Caco-2 (cell line): ENCODE results near the gene MYBPC2. TPM values are rescaled to one million over a fixed set of nuclear protein-coding genes. Genes with fewer than 3 reads are reported as not detected.

Experiments used
- BruUV-seq: library from RNA; stranded (reverse); fragments of 400-500 nt; replicated peaks from 2 replicates; lab custom pipeline; 2021; lab: Mats Ljungman, UMichigan
- CTCF ChIA-PET: fragments of 300-600 bp; sonication (Branson Sonifier 250); formaldehyde crosslinking; loops from one replicate; lab custom pipeline; 2022; ENCODE audit warnings: antibody characterized with exemption; lab: Charles Lee
- POLR2A ChIA-PET: fragments of 300-600 bp; sonication (Branson Sonifier 250); formaldehyde crosslinking; loops from one replicate; lab custom pipeline; 2022; ENCODE audit warnings: antibody characterized with exemption; lab: Charles Lee
- DNase-seq, 2 experiments: peaks; one replicate each; pipeline versions ENCODE4 v3.0.0 to v3.0.0-alpha.2; 2020 to 2022
- H3K27me3 ChIP-seq: replicated peaks from 2 replicates; pipeline ENCODE4 v1.6.0; 2011; ENCODE audit warnings: low read length; ENCODE audit not compliant: control insufficient read depth, insufficient read depth
- H3K36me3 ChIP-seq: 2 replicates; pipeline ENCODE4 v1.5.1; 2011; ENCODE audit warnings: low read length; ENCODE audit not compliant: control insufficient read depth, insufficient read depth
- H3K4me1 ChIP-seq: fragments of 250-450 bp; sonication (Bioruptor Pico); 2 replicates; pipeline ENCODE4 v1.5.1; 2020; ENCODE audit warnings: mild to moderate bottlenecking
- H3K4me3 ChIP-seq: 2 replicates; pipeline ENCODE4 v1.5.1; 2011; ENCODE audit warnings: low read depth, mild to moderate bottlenecking, control low read depth, low read length
- H3K9me3 ChIP-seq: fragments of 250-450 bp; sonication (Bioruptor Pico); 2 replicates; pipeline ENCODE4 v1.5.1; 2020; ENCODE audit warnings: mild to moderate bottlenecking, moderate library complexity
- H3K27ac Mint-ChIP-seq: one replicate; pipeline ENCODE4 v1.8.0; 2022; ENCODE audit warnings: mixed read lengths; ENCODE audit not compliant: unreplicated experiment
- H3K27me3 Mint-ChIP-seq: one replicate; pipeline ENCODE4 v1.8.0; 2022; ENCODE audit warnings: mixed read lengths; ENCODE audit not compliant: insufficient read depth, unreplicated experiment
- H3K36me3 Mint-ChIP-seq: one replicate; pipeline ENCODE4 v1.8.0; 2022; ENCODE audit warnings: mild to moderate bottlenecking, mixed read lengths; ENCODE audit not compliant: insufficient read depth, unreplicated experiment
- H3K4me1 Mint-ChIP-seq: one replicate; pipeline ENCODE4 v1.8.0; 2022; ENCODE audit warnings: low read depth, mixed read lengths; ENCODE audit not compliant: unreplicated experiment
- H3K4me3 Mint-ChIP-seq: one replicate; pipeline ENCODE4 v1.8.0; 2022; ENCODE audit warnings: mild to moderate bottlenecking, moderate library complexity, mixed read lengths; ENCODE audit not compliant: unreplicated experiment
- H3K9me3 Mint-ChIP-seq: one replicate; pipeline ENCODE4 v1.8.0; 2022; ENCODE audit warnings: mixed read lengths; ENCODE audit not compliant: unreplicated experiment
- CTCF ChIP-seq, 2 experiments: fragments of 200-600 bp in 1 of 2; IDR thresholded peaks; 1 replicate in 1 of 2; 2 replicates in 1 of 2; pipeline versions ENCODE4 v1.5.1 to v1.8.0; 2011 to 2022; ENCODE audit warnings: antibody characterized with exemption in 1 of 2, control low read depth in 1 of 2, inconsistent platforms in 1 of 2, low read depth in 1 of 2, low read length in 1 of 2, mild to moderate bottlenecking in 1 of 2, moderate library complexity in 1 of 2; ENCODE audit not compliant: insufficient read depth in 1 of 2, severe bottlenecking in 1 of 2, unreplicated experiment in 1 of 2
- intact Hi-C: fragments of 100-400 bp; cut with micrococcal nuclease; formaldehyde crosslinking; loops from one replicate; pipeline ENCODE4 v1.10.0; 2022; ENCODE audit not compliant: unreplicated experiment
- total RNA-seq: library from RNA; stranded (reverse); gene quantifications from 2 replicates; pipeline ENCODE4 v1.2.3, GENCODE V29; 2022

The MYBPC2 gene
- total RNA-seq, 1 experiment from 2014 or later: 1.6 TPM

DNA sequence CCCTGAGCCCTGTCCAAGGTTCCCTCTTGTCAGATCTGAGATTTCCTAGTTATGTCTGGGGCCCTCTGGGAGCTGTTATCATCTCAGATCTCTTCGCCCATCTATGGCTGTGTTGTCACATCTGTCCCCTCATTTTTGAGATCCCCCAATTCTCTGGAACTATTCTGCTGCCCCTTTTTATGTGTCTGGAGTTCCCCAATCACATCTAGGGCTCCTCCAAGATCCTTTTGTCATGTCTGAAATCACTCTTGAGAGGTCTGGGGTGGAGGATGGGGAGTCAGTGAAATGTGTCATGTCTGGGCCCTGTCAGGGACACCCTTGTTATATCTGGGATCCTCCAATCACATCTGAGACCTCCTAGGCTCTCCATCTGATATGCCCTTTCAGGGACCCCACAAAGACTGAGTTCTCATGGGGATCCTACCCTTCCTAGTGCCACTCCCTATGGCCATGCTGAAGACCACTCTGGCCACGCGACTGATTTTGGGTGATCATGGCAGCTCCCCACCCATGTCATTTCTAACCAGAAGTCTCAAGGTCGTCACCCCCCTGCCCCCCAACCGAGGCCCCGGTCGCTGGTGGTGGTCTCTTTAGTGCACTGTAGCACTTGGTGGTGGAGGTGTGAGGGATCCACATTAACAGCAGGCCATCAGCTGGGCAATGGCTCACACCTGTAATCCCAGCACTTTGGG is 3.8 kb upstream of the MYBPC2 start:
- no peak for DNase-seq
- Mint-ChIP-seq H3K27me3 (peaks cover 6% of the 10 kb centered on the region), H3K4me3 (no peak overlapping the region), H3K27ac (no peak overlapping the region), H3K9me3 (no peaks in the 10 kb centered on the region), H3K4me1 (peaks cover 7% of the 10 kb centered on the region), H3K36me3 (peaks cover 12% of the 10 kb centered on the region)
- intact Hi-C loops: no loop called here
- H3K9me3 ChIP-seq: no peaks in the 10 kb centered on the region
- peaks cover 11% of the 10 kb centered on the region for H3K4me1 ChIP-seq
- POLR2A ChIA-PET: no interaction called here
- TF ChIP-seq CTCF (IDR thresholded peaks at IDR 0.05; ENCODE audit: insufficient read depth in 1 of 2, low read depth in 1 of 2, low read length in 1 of 2, severe bottlenecking in 1 of 2, unreplicated experiment in 1 of 2): no peak
- BruUV-seq: no TSS peak
- no peaks in the 10 kb centered on the region for H3K36me3 ChIP-seq
- no peak overlapping the region for H3K4me3 ChIP-seq
- no peaks in the 10 kb centered on the region for H3K27me3 ChIP-seq
- CTCF ChIA-PET: no interaction called here

- Histone ChIP-seq H3K4me1 (peaks cover 11% of the 10 kb centered on the region), H3K9me3 (no peaks in the 10 kb centered on the region), H3K36me3 (no peaks in the 10 kb centered on the region), H3K27me3 (no peaks in the 10 kb centered on the region), H3K4me3 (no peak overlapping the region)
- intact Hi-C loops: loop anchor here (1.0 kb wide), 1 partner anchor 30 kb away; no protein-coding TSS in a partner anchor
- Mint-ChIP-seq H3K9me3 (no peaks in the 10 kb centered on the region), H3K27me3 (peaks cover 6% of the 10 kb centered on the region), H3K36me3 (peaks cover 12% of the 10 kb centered on the region), H3K27ac (peak overlapping the region; percentile 74), H3K4me3 (peak overlapping the region; percentile 94), H3K4me1 (peaks cover 7% of the 10 kb centered on the region)
- BruUV-seq: TSS peak; percentile 95
- DNase-seq: no peak
- TF ChIP-seq CTCF (IDR thresholded peaks at IDR 0.05; ENCODE audit: insufficient read depth in 1 of 2, low read depth in 1 of 2, low read length in 1 of 2, severe bottlenecking in 1 of 2, unreplicated experiment in 1 of 2): no peak
- ChIA-PET POLR2A (interaction anchor here (0.5 to 0.6 kb wide), 2 partner anchors 11 to 73 kb away, joined by 3 to 5 read pairs; no protein-coding TSS in a partner anchor), CTCF (interaction anchor here (0.6 to 1.2 kb wide), 2 partner anchors 62 to 63 kb away, joined by 3 read pairs; no protein-coding TSS in a partner anchor)
Observed at GRCh38 chr19:50430888-50431342, 1.8 kb upstream of the MYBPC2 start.

DNA sequence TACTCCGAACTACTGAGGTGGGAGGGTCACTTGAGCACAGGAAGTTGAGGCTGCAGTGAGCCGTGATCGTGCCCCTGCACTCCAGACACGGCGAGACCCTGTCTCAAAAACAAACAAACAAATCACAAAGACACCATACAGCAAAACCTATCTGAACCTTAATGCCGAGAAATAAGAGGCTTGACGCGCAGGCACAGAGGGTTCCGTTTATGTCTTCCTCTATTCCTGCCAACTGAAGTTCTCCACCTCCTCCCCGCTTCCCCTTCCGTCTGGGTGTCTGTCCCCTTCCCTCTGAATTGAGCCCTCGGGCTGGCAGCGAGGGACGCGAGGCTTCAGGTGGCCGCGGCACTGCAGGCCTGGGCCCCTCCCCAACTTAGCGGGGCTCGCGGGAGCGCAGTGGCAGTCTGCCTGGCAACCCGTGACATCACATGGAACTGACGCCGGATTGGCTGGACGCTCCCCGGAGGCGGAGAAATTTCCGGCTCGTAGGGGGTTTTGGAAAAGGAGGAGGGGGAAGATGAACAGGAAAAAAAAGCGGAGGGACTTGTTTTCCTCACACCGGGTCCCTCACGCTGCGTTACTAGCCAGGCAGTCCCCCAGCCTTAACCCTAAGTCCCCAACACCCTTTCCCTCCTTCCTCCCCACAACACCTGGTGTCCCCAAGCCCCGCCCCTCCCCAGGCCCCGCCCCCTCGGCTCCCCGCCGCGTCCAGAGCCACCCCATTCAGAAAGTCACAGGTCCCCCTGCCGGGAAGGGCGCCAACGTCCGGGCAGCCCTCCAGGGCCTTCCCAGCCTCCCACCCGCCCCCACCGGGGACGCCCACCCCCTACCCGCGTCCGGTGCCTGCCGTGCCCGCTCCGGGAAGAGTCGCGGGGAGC is 1.1 kb upstream of the MYBPC2 start:
- peaks cover 11% of the 10 kb centered on the region for H3K4me1 ChIP-seq
- BruUV-seq: no TSS peak
- Mint-ChIP-seq H3K9me3 (no peaks in the 10 kb centered on the region), H3K36me3 (peaks cover 12% of the 10 kb centered on the region), H3K27ac (peak overlapping the region; percentile 74), H3K4me1 (peaks cover 7% of the 10 kb centered on the region), H3K4me3 (peak overlapping the region; percentile 94), H3K27me3 (peaks cover 6% of the 10 kb centered on the region)
- ChIA-PET POLR2A (interaction anchor here (0.5 kb wide), 1 partner anchor 73 kb away, joined by 5 read pairs; no protein-coding TSS in a partner anchor), CTCF (interaction anchor here (0.6 to 1.4 kb wide), 2 partner anchors 29 to 64 kb away, joined by 3 read pairs; no protein-coding TSS in a partner anchor)
- TF ChIP-seq CTCF (IDR thresholded peaks at IDR 0.05; ENCODE audit: insufficient read depth in 1 of 2, low read depth in 1 of 2, low read length in 1 of 2, severe bottlenecking in 1 of 2, unreplicated experiment in 1 of 2): peak in 1 of 2 experiments; percentile 13
- DNase-seq: peak; percentile 89 to 95
- H3K36me3 ChIP-seq: no peaks in the 10 kb centered on the region
- H3K27me3 ChIP-seq: no peaks in the 10 kb centered on the region
- H3K9me3 ChIP-seq: no peaks in the 10 kb centered on the region
- intact Hi-C loops: loop anchor here (1.0 kb wide), 1 partner anchor 30 kb away; no protein-coding TSS in a partner anchor
- H3K4me3 ChIP-seq: peak overlapping the region; percentile 51
